ENCODE measurements around the gene AKAP13.

Gene AKAP13

DNA sequence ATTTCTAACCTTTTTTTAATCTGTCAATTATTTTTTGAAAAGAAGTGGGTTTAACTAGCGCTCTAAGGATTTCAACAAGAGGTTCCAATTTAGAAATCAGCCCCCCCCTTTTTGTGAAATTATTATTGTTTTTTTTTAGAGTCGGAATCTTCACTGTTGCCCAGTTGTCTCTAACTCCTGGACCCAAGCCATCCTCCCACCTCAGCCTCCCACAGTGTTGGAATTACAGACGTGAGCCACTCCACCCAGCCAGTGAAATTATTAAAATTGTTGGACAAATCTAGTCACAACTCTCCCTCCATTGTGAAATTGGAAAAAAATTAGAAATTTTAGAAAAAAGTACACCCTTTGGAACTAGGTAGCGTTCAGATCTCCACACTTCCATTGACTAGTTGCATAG is 2.5 kb downstream of the AKAP13 start:
- H3K27ac Mint-ChIP-seq (ENCODE audit: low read depth): no peak overlapping the region
- DNase-seq (ENCODE audit: low spot score in 2 of 2) (no peak), ATAC-seq (replicated peaks; ENCODE audit: extremely low read depth, poor library complexity, severe bottlenecking) (no peak)
- H3K4me3 Mint-ChIP-seq: peak overlapping the region; percentile 82
- peaks cover 49% of the 10 kb centered on the region for H3K4me1 Mint-ChIP-seq
- H3K27me3 Mint-ChIP-seq: no peaks in the 10 kb centered on the region
- H3K9me3 Mint-ChIP-seq: no peaks in the 10 kb centered on the region
- H3K36me3 Mint-ChIP-seq (ENCODE audit: insufficient read depth): peaks cover 25% of the 10 kb centered on the region

DNA sequence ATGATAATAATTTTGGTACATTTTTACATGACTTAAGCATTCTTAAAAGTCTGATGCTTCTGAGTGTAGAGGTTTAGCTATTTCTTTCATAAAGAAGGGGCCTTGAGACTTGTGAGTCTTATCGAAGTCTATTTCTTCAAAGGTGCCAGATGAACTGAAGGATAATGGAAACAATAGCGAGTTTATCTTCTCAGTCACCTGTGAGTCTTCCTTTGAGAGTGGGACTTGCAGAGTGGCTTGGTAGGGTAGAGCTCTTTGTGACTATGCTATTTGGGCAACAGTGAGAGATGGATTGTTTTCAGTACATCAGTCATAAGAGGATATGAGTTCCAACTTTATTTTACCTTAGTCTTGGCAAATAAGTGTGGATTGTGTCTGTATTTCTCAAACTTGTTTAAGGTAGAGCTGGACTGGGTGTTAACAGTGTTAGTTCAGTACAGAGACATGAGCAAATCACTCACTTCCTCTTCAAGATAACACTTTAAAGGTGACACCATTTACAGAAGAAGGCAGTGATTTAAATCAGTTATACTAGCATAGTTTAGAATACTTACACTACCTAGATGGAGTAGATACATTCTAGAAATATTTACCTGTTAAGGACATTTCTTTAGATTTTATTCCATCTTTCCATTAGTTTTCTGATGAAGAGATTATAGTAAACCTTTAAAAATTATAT is 3.2 kb downstream of the AKAP13 start:
- H3K4me3 Mint-ChIP-seq: peak overlapping the region; percentile 82
- H3K36me3 Mint-ChIP-seq (ENCODE audit: insufficient read depth): peaks cover 25% of the 10 kb centered on the region
- peaks cover 49% of the 10 kb centered on the region for H3K4me1 Mint-ChIP-seq
- no peaks in the 10 kb centered on the region for H3K9me3 Mint-ChIP-seq
- DNase-seq (ENCODE audit: low spot score in 2 of 2) (no peak), ATAC-seq (replicated peaks; ENCODE audit: extremely low read depth, poor library complexity, severe bottlenecking) (no peak)
- no peak overlapping the region for H3K27ac Mint-ChIP-seq (ENCODE audit: low read depth)
- H3K27me3 Mint-ChIP-seq: no peaks in the 10 kb centered on the region

GRCh38 chr15:85386261-85386660 is 5.9 kb downstream of the AKAP13 start:
- Mint-ChIP-seq H3K36me3 (ENCODE audit: insufficient read depth) (peaks cover 15% of the 10 kb centered on the region), H3K27me3 (no peaks in the 10 kb centered on the region), H3K9me3 (no peaks in the 10 kb centered on the region), H3K4me3 (no peak overlapping the region), H3K27ac (ENCODE audit: low read depth) (no peak overlapping the region), H3K4me1 (peaks cover 40% of the 10 kb centered on the region)
- ATAC-seq (replicated peaks; ENCODE audit: extremely low read depth, poor library complexity, severe bottlenecking): no peak
- no peak for DNase-seq (ENCODE audit: low spot score in 2 of 2)

GRCh38 chr15:85388566-85389305 is 8.3 kb downstream of the AKAP13 start:
- ATAC-seq (replicated peaks; ENCODE audit: extremely low read depth, poor library complexity, severe bottlenecking) (no peak), DNase-seq (ENCODE audit: low spot score in 2 of 2) (no peak)
- Mint-ChIP-seq H3K9me3 (no peaks in the 10 kb centered on the region), H3K4me1 (peaks cover 28% of the 10 kb centered on the region), H3K4me3 (no peak overlapping the region), H3K27me3 (no peaks in the 10 kb centered on the region), H3K27ac (ENCODE audit: low read depth) (no peak overlapping the region), H3K36me3 (ENCODE audit: insufficient read depth) (peaks cover 6% of the 10 kb centered on the region)

DNA sequence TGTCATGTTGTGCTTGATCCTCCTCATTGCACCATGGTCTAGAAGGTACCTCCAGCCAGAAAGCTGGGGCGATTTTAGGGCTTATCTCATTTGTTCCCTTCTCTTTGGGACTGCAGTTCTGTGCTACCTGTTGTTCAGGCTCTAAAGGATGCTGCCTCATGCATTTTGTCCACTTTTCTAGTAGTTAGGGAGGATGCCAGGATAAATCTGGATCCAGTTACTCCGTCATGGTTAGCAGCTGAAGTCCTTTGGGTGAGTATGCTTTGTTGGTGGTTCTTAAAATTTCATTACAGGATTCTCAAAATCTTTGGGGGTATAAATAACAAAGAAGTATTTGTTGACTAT is 8.9 kb downstream of the AKAP13 start:
- Mint-ChIP-seq H3K4me3 (no peak overlapping the region), H3K27me3 (no peaks in the 10 kb centered on the region), H3K9me3 (no peaks in the 10 kb centered on the region), H3K36me3 (ENCODE audit: insufficient read depth) (peaks cover 6% of the 10 kb centered on the region), H3K27ac (ENCODE audit: low read depth) (no peak overlapping the region), H3K4me1 (peaks cover 23% of the 10 kb centered on the region)
- ATAC-seq (replicated peaks; ENCODE audit: extremely low read depth, poor library complexity, severe bottlenecking): no peak
- DNase-seq (ENCODE audit: low spot score in 2 of 2): no peak

DNA sequence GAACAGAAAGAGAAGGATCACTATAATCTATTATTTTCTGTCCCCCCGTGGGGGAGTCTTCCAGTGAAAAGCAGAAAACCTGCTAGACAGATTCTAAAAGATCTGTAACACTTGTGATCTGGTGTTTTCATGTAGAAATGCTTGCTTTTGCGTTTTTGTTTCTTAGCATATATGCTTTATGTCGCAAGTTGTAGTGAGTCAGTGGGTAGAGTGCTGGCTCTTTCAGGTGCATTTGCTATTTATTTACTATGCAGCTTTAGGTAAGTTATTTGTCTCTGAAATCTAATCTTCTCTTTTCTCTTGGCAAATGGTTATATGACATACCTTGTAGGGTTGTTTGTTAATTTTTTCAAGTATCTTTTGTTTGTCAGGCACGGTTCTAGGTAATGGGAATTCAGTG is 9.4 kb downstream of the AKAP13 start:
- Mint-ChIP-seq H3K9me3 (no peaks in the 10 kb centered on the region), H3K4me3 (no peak overlapping the region), H3K36me3 (ENCODE audit: insufficient read depth) (peaks cover 6% of the 10 kb centered on the region), H3K4me1 (peaks cover 20% of the 10 kb centered on the region), H3K27ac (ENCODE audit: low read depth) (no peak overlapping the region), H3K27me3 (no peaks in the 10 kb centered on the region)
- DNase-seq (ENCODE audit: low spot score in 2 of 2): no peak
- ATAC-seq (replicated peaks; ENCODE audit: extremely low read depth, poor library complexity, severe bottlenecking): no peak

DNA sequence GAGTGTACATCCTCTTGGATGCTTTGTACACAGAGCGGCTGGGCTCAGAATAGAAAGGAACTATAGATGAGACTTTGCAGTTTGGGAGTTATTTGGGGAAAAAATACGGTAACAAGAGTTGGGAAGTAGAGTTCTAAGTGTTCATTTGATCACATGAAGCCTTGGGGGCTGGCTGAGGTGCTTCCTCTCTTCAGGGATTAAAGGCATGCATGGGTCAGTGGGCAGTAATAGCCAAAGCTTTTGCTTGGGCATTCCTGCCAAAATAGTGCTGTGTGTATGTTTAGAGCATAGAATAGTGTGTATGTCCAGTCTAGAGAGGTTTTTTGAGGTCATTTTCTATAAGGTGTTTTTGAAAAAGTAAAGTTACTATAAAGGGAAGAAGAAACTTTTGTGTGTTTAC is 12.8 kb downstream of the AKAP13 start:
- no peak overlapping the region for H3K27ac Mint-ChIP-seq (ENCODE audit: low read depth)
- H3K4me1 Mint-ChIP-seq: peaks cover 27% of the 10 kb centered on the region
- H3K36me3 Mint-ChIP-seq (ENCODE audit: insufficient read depth): peaks cover 1% of the 10 kb centered on the region
- H3K4me3 Mint-ChIP-seq: no peak overlapping the region
- no peaks in the 10 kb centered on the region for H3K9me3 Mint-ChIP-seq
- no peak for ATAC-seq (replicated peaks; ENCODE audit: extremely low read depth, poor library complexity, severe bottlenecking)
- H3K27me3 Mint-ChIP-seq: no peaks in the 10 kb centered on the region
- DNase-seq (ENCODE audit: low spot score in 2 of 2): no peak

GRCh38 chr15:85394554-85395333 is 14.3 kb downstream of the AKAP13 start:
- no peak for ATAC-seq (replicated peaks; ENCODE audit: extremely low read depth, poor library complexity, severe bottlenecking)
- Mint-ChIP-seq H3K27ac (ENCODE audit: low read depth) (no peak overlapping the region), H3K4me1 (peaks cover 27% of the 10 kb centered on the region)

GRCh38 chr15:85396554-85396953 is 16.2 kb downstream of the AKAP13 start:
- DNase-seq (ENCODE audit: low spot score in 2 of 2) (no peak), ATAC-seq (replicated peaks; ENCODE audit: extremely low read depth, poor library complexity, severe bottlenecking) (no peak)
- no peak overlapping the region for H3K27ac Mint-ChIP-seq (ENCODE audit: low read depth)
- H3K9me3 Mint-ChIP-seq: no peaks in the 10 kb centered on the region
- peaks cover 1% of the 10 kb centered on the region for H3K36me3 Mint-ChIP-seq (ENCODE audit: insufficient read depth)
- H3K4me3 Mint-ChIP-seq: no peak overlapping the region
- peaks cover 33% of the 10 kb centered on the region for H3K4me1 Mint-ChIP-seq
- no peaks in the 10 kb centered on the region for H3K27me3 Mint-ChIP-seq

More at GRCh38 chr15:85394554-85395333, 14.3 kb downstream of the AKAP13 start:
- Mint-ChIP-seq H3K27me3 (no peaks in the 10 kb centered on the region), H3K9me3 (no peaks in the 10 kb centered on the region), H3K36me3 (ENCODE audit: insufficient read depth) (peaks cover 1% of the 10 kb centered on the region), H3K4me3 (no peak overlapping the region)
- no peak for DNase-seq (ENCODE audit: low spot score in 2 of 2)

- Mint-ChIP-seq H3K4me3 (no peak overlapping the region), H3K27me3 (no peaks in the 10 kb centered on the region), H3K9me3 (no peaks in the 10 kb centered on the region), H3K4me1 (peaks cover 39% of the 10 kb centered on the region), H3K36me3 (ENCODE audit: insufficient read depth) (no peaks in the 10 kb centered on the region), H3K27ac (ENCODE audit: low read depth) (no peak overlapping the region)
- DNase-seq (ENCODE audit: low spot score in 2 of 2) (no peak), ATAC-seq (replicated peaks; ENCODE audit: extremely low read depth, poor library complexity, severe bottlenecking) (no peak)
Observed at GRCh38 chr15:85397151-85397550, 16.7 kb downstream of the AKAP13 start.

DNA sequence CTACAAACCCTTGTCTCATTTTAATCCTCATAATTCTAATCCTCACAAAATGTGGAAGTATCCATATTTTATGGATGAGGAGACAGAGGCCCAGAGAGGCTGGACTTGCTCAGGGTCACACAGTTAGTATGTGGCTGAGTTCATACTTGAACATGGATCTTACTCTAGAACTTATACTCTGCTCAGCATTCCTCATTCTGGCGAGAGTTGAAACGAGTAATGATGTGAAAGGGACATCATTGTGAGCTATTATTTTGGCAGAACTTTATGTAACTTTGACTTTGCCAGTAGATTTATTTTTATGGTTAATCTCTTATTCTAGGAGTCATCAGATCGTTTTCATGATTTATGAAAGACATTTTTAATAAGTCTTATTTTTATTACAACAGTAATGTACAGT is 17.5 kb downstream of the AKAP13 start:
- Mint-ChIP-seq H3K36me3 (ENCODE audit: insufficient read depth) (no peaks in the 10 kb centered on the region), H3K9me3 (no peaks in the 10 kb centered on the region), H3K27me3 (no peaks in the 10 kb centered on the region), H3K4me1 (peaks cover 43% of the 10 kb centered on the region), H3K4me3 (no peak overlapping the region), H3K27ac (ENCODE audit: low read depth) (no peak overlapping the region)
- no peak for DNase-seq (ENCODE audit: low spot score in 2 of 2)
- ATAC-seq (replicated peaks; ENCODE audit: extremely low read depth, poor library complexity, severe bottlenecking): no peak

- no peak for DNase-seq (ENCODE audit: low spot score in 2 of 2)
- H3K9me3 Mint-ChIP-seq: no peaks in the 10 kb centered on the region
- peaks cover 40% of the 10 kb centered on the region for H3K4me1 Mint-ChIP-seq
- no peaks in the 10 kb centered on the region for H3K27me3 Mint-ChIP-seq
- no peak for ATAC-seq (replicated peaks; ENCODE audit: extremely low read depth, poor library complexity, severe bottlenecking)
- no peak overlapping the region for H3K27ac Mint-ChIP-seq (ENCODE audit: low read depth)
- H3K4me3 Mint-ChIP-seq: no peak overlapping the region
- H3K36me3 Mint-ChIP-seq (ENCODE audit: insufficient read depth): no peaks in the 10 kb centered on the region
Observed at GRCh38 chr15:85398822-85399221, 18.4 kb downstream of the AKAP13 start.

GRCh38 chr15:85399627-85400026 is 19.2 kb downstream of the AKAP13 start:
- Mint-ChIP-seq H3K4me1 (peaks cover 48% of the 10 kb centered on the region), H3K36me3 (ENCODE audit: insufficient read depth) (peaks cover 2% of the 10 kb centered on the region), H3K9me3 (no peaks in the 10 kb centered on the region), H3K4me3 (no peak overlapping the region), H3K27me3 (no peaks in the 10 kb centered on the region), H3K27ac (ENCODE audit: low read depth) (no peak overlapping the region)
- ATAC-seq (replicated peaks; ENCODE audit: extremely low read depth, poor library complexity, severe bottlenecking): no peak
- DNase-seq (ENCODE audit: low spot score in 2 of 2): no peak
